GM21526 (cell line): ENCODE results near the gene ELMO3.

Experiments
- ATAC-seq: cut with Tn5 transposase; IDR thresholded peaks from one replicate; pipeline ENCODE4 v1.9.1; 2021; ENCODE audit warnings: moderate library complexity; ENCODE audit not compliant: unreplicated experiment, low FRiP score

ELMO3 gene

GRCh38 chr16:67237396-67238277 lies 38.7 kb downstream of the ELMO3 start:
- no peak for ATAC-seq

- no peak for ATAC-seq
Observed at GRCh38 chr16:67238278-67238575, 39.3 kb downstream of the ELMO3 start.

DNA sequence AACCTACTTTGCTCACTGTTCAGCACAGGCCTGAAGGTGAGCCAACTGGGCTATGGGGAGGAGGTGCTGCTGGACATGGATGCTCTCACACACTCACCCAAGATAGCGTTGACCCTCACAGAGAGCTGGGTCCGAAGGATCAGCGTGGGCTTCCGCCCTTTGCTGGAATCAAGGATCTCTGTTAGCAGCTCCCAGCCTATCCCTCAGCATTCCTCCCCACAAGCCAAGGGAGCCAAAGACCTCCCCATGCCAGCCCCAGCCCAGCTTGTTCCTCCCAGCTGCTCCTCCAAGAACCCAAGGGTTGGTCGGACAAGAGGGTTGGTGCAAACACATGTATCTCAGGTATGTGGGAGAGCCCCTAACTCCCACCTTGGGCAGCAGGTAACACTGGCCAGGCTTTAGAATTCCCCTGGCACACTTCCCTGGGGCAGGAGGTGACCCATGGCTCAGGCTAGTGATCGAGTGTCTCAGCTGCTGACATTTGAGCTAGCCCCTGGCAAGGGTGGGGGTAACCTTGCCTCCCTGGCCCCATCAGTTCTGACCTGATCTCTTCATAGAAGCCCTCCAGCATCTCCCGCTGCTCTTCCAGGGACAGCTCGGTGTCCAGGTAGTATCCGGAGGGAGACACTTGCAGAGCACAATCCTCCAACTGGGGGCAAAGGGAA lies 40.0 kb downstream of the ELMO3 start:
- no peak for ATAC-seq

- no peak for ATAC-seq
Observed at GRCh38 chr16:67240506-67240905, 41.6 kb downstream of the ELMO3 start.

GRCh38 chr16:67241008-67241900 lies 42.3 kb downstream of the ELMO3 start:
- ATAC-seq: no peak

DNA sequence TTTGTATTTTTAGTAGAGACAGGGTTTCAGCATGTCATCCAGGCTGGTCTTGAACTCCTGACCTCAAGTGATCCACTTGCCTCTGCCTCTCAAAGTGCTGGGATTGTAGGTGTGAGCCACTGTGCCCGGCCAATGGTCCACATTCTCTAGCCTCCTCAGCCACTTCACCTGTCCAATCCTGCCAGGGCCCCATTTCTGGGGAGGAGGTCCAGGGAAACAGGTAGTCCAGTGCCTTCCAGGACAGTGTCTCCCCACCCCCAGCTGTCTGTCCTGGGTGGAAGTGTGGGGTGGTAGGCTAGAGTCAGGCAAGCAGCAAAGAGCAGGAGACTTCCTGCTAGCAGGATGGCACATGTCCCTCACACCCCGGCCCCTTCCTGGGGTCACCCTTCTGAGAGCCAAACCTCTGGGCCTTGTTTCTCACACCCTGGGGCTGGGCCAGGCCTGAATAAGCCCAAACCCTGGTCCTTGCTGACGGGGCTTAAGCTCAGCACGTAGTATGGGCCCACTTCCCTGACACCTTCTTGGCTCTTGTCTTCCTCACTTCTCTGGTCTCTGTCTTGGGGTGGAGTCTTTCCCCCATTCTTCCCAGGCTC lies 43.3 kb downstream of the ELMO3 start:
- no peak for ATAC-seq

DNA sequence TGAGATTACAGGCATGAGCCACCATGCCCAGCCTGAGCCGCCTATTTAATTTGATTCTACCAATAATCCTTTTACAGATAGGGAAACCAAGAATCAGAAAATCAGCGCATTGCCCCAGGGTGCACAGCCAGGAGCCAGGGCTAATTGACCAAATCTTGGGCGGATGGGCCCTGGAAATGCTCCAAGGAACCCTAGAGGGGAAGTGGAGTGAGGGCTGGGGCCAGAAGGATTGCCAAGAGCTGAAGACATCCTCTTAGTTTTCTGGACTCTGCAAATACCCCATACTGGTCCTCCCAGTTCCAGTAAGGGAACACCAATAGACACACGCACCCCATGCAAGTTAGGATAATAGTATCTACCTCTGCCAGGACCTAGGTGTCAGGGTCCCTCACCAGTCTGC lies 44.5 kb downstream of the ELMO3 start:
- no peak for ATAC-seq

GRCh38 chr16:67244387-67245185 lies 45.7 kb downstream of the ELMO3 start:
- ATAC-seq: peak; percentile 30

DNA sequence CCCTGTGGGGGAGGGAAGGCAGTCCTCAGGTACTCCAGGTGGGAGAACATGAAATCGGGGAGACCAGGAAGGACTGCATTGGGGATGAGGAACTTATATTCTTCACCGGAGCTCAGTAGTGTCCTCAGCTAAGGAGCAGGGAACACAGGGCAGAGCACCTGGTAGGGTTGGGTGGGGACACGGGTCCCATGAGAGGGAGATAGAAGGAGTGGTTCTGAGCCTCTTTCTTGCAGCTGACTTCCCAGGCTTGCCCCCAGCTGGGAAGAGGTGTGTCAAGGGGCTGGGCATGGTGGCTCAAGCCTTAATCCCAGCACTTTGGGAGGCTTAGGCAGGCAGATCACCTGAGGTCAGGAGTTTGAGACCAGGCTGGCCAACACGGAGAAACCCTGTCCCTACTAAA lies 46.3 kb downstream of the ELMO3 start:
- ATAC-seq: no peak

DNA sequence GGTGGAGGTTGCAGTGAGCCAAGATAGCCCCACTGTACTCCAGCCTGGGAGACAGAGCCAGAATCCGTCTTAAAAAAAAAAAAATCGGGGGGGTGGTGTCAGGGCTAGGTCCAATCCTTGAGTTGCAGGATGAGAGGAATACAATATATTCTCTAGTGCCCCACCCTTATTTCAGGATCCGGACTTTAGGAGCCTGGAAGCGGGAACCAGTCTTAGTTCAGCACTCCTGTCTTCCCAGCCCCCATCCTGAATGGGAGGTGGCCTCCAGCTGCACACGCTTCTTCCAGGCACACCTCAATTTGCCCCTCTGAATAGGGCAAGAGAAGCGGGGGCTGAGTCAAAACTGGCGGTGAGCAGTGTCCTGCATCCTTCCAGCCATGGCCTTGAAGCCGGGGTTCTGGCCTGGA lies 46.7 kb downstream of the ELMO3 start:
- ATAC-seq: no peak

- ATAC-seq: peak; percentile 26
Observed at GRCh38 chr16:67246081-67246755, 47.3 kb downstream of the ELMO3 start.

GRCh38 chr16:67246756-67247191 lies 47.8 kb downstream of the ELMO3 start:
- peak; percentile 13 for ATAC-seq

- peak; percentile 47 for ATAC-seq
Observed at GRCh38 chr16:67247192-67248072, 48.5 kb downstream of the ELMO3 start, which contains the start of gene FHOD1. TSS of gene FHOD1 (minus strand) at chr16:67247481. CDS start at chr16:67247410, 71 bp downstream.

GRCh38 chr16:67248073-67248400 lies 49.1 kb downstream of the ELMO3 start:
- no peak for ATAC-seq

DNA sequence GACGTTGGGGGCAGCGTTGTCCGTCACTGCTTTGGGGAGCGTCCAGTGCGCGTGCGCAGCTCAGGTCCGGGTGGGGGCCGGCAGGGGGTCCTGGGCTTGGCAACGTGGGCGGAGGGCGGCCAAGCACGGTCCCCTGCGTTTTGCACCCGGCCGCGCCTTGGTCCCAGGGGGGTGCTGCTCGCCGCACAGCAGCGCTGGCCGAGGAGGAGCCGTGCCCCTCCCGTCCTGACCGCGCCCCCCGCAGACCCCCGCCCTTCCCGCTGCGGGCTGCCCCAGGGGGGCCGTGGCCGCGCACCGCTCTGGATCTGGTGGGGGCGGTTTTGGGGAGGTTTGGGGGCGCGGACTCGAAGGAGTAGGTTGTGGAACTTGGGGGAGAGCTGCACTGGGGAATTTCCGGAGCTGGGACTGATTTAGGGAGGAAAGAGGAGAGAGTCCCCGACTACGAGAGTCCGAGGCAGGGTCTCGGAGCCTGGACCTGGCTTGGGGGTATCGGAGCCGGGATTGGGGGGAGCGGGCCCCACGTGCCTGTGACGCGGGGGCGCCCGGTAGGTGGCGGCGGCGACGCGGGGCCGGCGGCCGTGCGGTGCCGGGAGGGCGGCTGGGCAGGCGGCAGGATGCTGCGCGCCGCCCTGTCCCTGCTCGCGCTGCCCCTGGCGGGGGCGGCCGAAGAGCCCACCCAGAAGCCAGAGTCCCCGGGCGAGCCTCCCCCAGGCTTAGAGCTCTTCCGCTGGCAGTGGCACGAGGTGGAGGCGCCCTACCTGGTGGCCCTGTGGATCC lies 49.7 kb downstream of the ELMO3 start, which contains the start of gene SLC9A5:
Gene SLC9A5 (plus strand): TSS at position 579 of the 777 bp plus-strand sequence. CDS start 36 bp downstream, at position 615.
- ATAC-seq: no peak

DNA sequence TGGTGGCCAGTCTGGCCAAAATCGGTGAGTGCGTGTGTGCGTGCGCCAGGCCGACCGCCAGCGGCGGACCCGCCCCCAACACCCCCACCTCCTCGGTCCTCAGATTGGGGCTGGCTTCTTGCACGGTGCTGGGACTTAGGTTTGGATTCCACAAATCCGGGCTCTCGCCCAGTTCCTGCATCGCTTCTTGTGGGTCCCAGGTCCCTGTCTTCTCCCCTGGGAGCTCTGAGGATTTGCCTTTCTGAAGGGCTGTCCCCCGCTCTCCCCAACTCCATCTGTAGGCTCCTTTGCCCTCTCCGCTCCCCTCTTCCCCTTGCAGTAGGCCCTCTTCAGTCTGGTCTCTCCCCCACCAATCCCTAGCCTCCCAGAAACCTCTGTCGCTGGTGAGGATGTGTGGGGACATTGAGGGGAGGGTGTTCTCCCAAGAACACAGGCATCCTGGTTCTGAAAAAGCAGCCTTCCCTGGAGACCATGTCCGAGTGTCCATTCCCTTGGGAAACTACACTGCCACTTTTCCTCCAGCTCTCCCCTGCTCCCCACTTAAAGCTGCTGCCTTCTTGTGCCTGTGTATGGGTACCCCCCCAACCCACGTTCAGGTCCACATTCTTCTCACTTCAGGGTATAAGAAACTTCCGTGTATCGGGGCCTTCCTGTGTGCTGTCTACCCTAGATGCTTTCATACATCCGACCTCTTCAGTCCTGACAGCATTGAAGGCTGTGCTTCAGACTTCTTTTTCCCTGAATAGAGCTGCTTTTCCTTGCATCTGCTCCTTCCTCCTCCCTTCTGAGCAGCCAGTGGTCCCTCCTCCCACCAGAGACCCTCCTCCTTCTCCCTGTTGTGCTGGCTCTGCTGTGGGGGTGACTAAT lies 50.5 kb downstream of the ELMO3 start:
- ATAC-seq: no peak

GRCh38 chr16:67250045-67250327 lies 51.1 kb downstream of the ELMO3 start:
- ATAC-seq: no peak
